Measurements from ENCODE around the gene E2F1. TPM values are rescaled to one million over a fixed set of nuclear protein-coding genes. Genes with fewer than 3 reads are reported as not detected.

The E2F1 gene
- total and polyA plus RNA-seq, 2 of the 4 experiments (the other 2 are of a cell fraction), result 10.9 to 14.0 TPM

GRCh38 chr20:33729101-33729500 is 42.9 kb upstream of the E2F1 start:
- no CpG with 5 or more reads among the region's 4 CpGs for WGBS, 2 experiments (ENCODE audit: extremely low coverage in 2 of 2, insufficient read length in 1 of 2)

More at GRCh38 chr20:33729101-33729500, 42.9 kb upstream of the E2F1 start:
- Histone ChIP-seq H3K56ac (ENCODE audit: extremely low read depth, insufficient read depth, low read length) (no peak overlapping the region), H3K4me3 (ENCODE audit: insufficient read depth, low read depth, low read length) (no peak overlapping the region), H3K4me2 (ENCODE audit: low read depth, low read length) (no peak overlapping the region), H3K79me1 (ENCODE audit: low read depth in 1 of 2, low read length in 2 of 2) (peaks cover 6 to 18% of the 10 kb centered on the region in 2 experiments; a peak in 3 of 4 replicates), H2AK5ac (ENCODE audit: low read depth, low read length) (no peak overlapping the region), H3K9me3 (ENCODE audit: control insufficient read depth, insufficient read depth, low read length) (no peaks in the 10 kb centered on the region), H4K5ac (ENCODE audit: low read depth, low read length) (no peak overlapping the region), H3K4ac (ENCODE audit: low read depth, low read length) (no peak overlapping the region), H2BK20ac (ENCODE audit: low read depth, low read length) (no peak overlapping the region), H3K14ac (replicated peaks; ENCODE audit: low read depth, low read length) (no peak overlapping the region), H2BK5ac (ENCODE audit: low read depth, low read length, poor library complexity, severe bottlenecking) (no peak overlapping the region), H3K9ac (ENCODE audit: low read depth, low read length) (no peak overlapping the region), H3K27me3 (ENCODE audit: control insufficient read depth, insufficient read depth, low read length) (no peaks in the 10 kb centered on the region; the same call in 1 of the 2 replicates), H3K27ac (ENCODE audit: insufficient read depth, low read length) (no peak overlapping the region), H2BK15ac (ENCODE audit: low read depth, low read length) (no peak overlapping the region), H3K4me1 (ENCODE audit: control insufficient read depth, insufficient read depth, low read length) (peaks cover 13% of the 10 kb centered on the region), H2AFZ (replicated peaks; ENCODE audit: low read length, poor library complexity) (no peak overlapping the region), H4K91ac (ENCODE audit: insufficient read depth, low read depth, low read length) (no peak overlapping the region), H2BK120ac (ENCODE audit: low read depth, low read length) (no peak overlapping the region), H4K8ac (ENCODE audit: low read depth in 2 of 2, low read length in 2 of 2) (no peak overlapping the region), H3K36me3 (ENCODE audit: control insufficient read depth, insufficient read depth, low read length) (no peaks in the 10 kb centered on the region), H3K18ac (ENCODE audit: low read depth, low read length) (no peak overlapping the region), H2AK9ac (replicated peaks; ENCODE audit: low read depth, low read length, poor library complexity) (no peak overlapping the region), H3K23ac (ENCODE audit: low read depth, low read length) (no peak overlapping the region), H4K20me1 (ENCODE audit: insufficient read depth, low read length) (no peaks in the 10 kb centered on the region), H3K9me1 (ENCODE audit: insufficient read depth, low read length) (peaks cover 7% of the 10 kb centered on the region; the same call in 1 of the 2 replicates)
- TF ChIP-seq MXI1 (IDR thresholded peaks at IDR 0.05; ENCODE audit: borderline replicate concordance, low read depth, low read length) (no peak), RFX5 (IDR thresholded peaks at IDR 0.05; ENCODE audit: low read depth, low read length) (no peak), RCOR1 (IDR thresholded peaks at IDR 0.05; ENCODE audit: insufficient replicate concordance, low read length) (no peak), USF2 (IDR thresholded peaks at IDR 0.05; ENCODE audit: low read depth, low read length) (no peak)
- POLR2A ChIA-PET (ENCODE audit: unreplicated experiment), result no interaction called here
- DNase-seq (no peak), ATAC-seq (ENCODE audit: low read depth) (no peak)
- dilution Hi-C loops (cut with HindIII; ENCODE audit: low sequenced_read_pairs, unreplicated experiment), result no loop called here
- intact Hi-C loops (cut with micrococcal nuclease), result no loop called here
- CTCF ChIA-PET, result no interaction called here
- in situ Hi-C loops (cut with MboI; ENCODE audit: low sequenced_read_pairs), result no loop called here
- no TSS peak for BruUV-seq (replicated peaks)
